GM13977 (cell line): ENCODE results near the gene DGKH.

Experiments
- DNase-seq: peaks from one replicate; pipeline ENCODE4 v3.0.0; 2012; ENCODE audit warnings: low spot score
- CTCF ChIP-seq: IDR thresholded peaks from 2 replicates; pipeline ENCODE4 v1.5.1; 2012; ENCODE audit warnings: mild to moderate bottlenecking, control low read depth; ENCODE audit not compliant: insufficient read depth; ENCODE audit errors: extremely low read depth, missing control alignments
- in situ Hi-C: fragments of 300-500 bp; cut with MboI; formaldehyde crosslinking; loops from one replicate; pipeline ENCODE4 v1.12.0; 2022; ENCODE audit warnings: low sequenced_read_pairs, low pct_unique_long_range_greater_than_20kb, mixed read lengths, inconsistent platforms; ENCODE audit not compliant: unreplicated experiment

Gene DGKH

GRCh38 chr13:42114912-42115311 is 66.5 kb downstream of the DGKH start:
- no peak for TF ChIP-seq CTCF
- in situ Hi-C loops = loop anchor here (5.0 kb wide), 1 partner anchor 448 kb away; no protein-coding TSS in a partner anchor
- no peak for DNase-seq

GRCh38 chr13:42116225-42116624 is 67.8 kb downstream of the DGKH start:
- in situ Hi-C loops = no loop called here
- DNase-seq = no peak
- no peak for TF ChIP-seq CTCF

GRCh38 chr13:42119041-42119440 is 70.6 kb downstream of the DGKH start:
- no peak for DNase-seq
- in situ Hi-C loops = no loop called here
- no peak for TF ChIP-seq CTCF

GRCh38 chr13:42119875-42120274 is 71.4 kb downstream of the DGKH start:
- in situ Hi-C loops = no loop called here
- TF ChIP-seq CTCF = no peak
- no peak for DNase-seq

- no peak for TF ChIP-seq CTCF
- in situ Hi-C loops = no loop called here
Observed at GRCh38 chr13:42123600-42123999, 75.2 kb downstream of the DGKH start.

GRCh38 chr13:42125046-42125445 is 76.6 kb downstream of the DGKH start:
- TF ChIP-seq CTCF = no peak
- in situ Hi-C loops = no loop called here

More at GRCh38 chr13:42123600-42123999, 75.2 kb downstream of the DGKH start:
- DNase-seq = no peak

GRCh38 chr13:42127047-42127446 is 78.6 kb downstream of the DGKH start:
- DNase-seq = no peak
- in situ Hi-C loops = no loop called here
- no peak for TF ChIP-seq CTCF

More at GRCh38 chr13:42125046-42125445, 76.6 kb downstream of the DGKH start:
- no peak for DNase-seq
